HG03280 (cell line): Measurements from ENCODE around the gene IFNAR2.

Experiments used
- ATAC-seq: cut with Tn5 transposase; IDR thresholded peaks from one replicate; pipeline ENCODE4 v1.9.1; 2021; ENCODE audit warnings: mild to moderate bottlenecking, moderate library complexity; ENCODE audit not compliant: unreplicated experiment

The IFNAR2 gene

GRCh38 chr21:33229784-33230544, at the start of gene IFNAR2:
Gene IFNAR2 (plus strand): TSS chr21:33229938. CDS start chr21:33241923, 11,985 bp downstream.
- ATAC-seq = peak; percentile 80

- no peak for ATAC-seq
Measured at GRCh38 chr21:33185852-33186251, 43.9 kb upstream of the IFNAR2 start.

DNA sequence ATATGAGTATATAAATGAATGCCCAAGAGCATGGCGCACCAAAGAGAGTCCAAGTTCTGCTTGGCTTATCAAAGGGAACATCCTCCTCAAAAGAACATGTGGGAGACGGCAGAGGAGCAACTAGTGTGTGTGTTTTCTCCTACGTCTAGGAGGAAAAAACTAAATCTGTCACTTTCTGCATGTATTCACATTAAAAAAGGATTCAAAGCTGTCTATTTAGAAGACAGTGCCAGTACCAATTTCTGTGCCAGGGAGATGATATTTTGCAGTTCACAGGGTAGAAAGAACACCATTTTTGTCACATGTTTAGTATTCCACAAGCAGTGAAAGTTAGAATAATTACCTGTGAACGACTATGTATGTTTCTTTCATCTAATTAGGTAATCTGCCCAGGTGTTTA, 42.5 kb upstream of the IFNAR2 start:
- ATAC-seq = no peak

- ATAC-seq = no peak
Measured at GRCh38 chr21:33189237-33189636, 40.5 kb upstream of the IFNAR2 start.

DNA sequence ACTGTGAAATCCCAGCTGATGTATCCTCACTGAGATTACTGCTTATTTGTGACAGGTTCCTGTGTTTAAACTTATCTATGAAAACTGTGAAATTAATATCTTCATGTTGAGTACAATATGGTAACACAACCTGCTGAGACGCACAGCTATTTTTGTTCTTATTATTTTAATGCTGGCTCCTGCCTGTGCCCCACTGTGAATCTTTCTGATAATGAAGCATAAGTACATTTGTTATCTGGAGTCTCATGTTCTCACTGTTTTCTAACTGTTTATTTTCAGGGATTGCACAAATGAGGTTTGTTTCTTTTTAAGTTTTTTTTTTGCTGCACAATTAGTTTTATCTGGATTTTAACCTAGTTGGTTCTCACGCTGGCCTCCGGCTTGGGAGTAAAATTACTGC, 39.9 kb upstream of the IFNAR2 start:
- no peak for ATAC-seq

GRCh38 chr21:33196941-33197374, 32.8 kb upstream of the IFNAR2 start:
- ATAC-seq = no peak

DNA sequence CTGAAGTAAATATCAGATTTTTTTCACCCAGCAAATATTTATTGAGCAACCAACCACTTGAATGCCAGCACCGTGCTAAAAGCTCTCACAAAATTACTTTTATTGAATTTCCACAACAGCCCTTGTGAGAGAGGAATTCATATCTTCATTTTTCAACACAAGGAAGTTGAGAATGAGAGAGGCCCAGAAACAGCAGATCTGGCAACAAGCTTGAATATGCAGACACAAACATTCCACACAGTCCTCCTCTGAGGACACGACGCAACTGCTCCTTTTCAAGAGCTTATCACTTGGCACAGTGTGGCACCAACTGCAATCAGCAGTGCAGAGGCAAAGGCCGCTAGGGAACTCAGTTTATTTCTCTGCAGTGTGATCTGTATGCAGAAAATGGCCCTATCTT, 32.2 kb upstream of the IFNAR2 start:
- ATAC-seq = no peak

DNA sequence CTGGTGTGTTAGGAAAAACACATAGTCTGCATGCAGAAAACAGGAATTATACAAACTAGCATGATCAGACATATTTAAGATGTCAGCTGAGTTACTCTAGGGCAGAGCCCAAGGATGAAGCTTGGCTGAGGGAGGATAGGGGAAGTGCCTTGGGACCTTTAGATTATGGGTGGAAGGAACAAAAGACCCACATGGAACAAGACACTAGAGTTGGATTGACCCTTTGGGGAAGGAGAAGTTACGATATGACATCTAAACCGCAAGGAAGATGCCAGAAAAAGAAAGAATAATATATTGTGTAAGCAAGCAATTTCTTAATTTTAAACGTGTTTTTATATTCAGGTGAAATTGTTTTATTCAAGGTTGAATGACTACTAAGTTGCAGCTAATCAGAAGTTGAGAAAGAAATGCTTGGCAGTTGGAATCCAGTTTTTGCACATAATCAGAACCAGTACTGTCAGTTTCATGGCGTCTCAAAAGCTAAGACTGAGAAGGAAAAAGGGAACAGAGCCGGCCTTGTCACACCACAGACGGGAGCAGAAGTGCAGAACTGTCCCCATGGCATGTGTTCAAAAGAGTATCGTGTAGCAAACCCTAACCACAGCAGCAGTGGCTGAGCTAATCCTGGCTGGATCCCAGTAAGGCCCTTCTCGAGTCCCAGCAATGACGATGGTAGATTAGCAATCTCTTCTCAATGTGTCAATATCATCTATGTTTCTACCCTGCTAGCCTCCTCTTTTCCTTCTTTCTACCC, 31.2 kb upstream of the IFNAR2 start:
- no peak for ATAC-seq

GRCh38 chr21:33199100-33199464, 30.7 kb upstream of the IFNAR2 start:
- ATAC-seq = no peak

GRCh38 chr21:33199516-33200217, 30.1 kb upstream of the IFNAR2 start:
- ATAC-seq = peak; percentile 76

DNA sequence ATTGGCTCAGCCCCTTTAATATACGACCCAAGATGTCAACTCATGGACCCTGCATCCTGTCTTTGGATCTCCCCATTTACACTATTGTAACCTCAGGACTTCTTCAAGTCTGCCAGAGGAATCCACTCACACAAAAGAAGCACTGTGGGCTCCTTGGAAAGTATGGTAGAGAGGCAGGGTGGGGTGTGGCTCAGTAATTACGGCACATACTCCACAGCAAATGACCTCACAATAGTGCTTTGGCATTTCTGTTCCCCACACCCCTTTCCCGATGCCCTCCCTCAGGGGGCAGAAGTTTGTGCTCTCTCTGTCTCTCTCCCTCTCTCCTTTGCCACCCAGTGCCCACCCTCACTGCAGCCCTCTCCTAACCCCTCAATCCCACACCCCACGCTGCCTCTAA, 27.8 kb upstream of the IFNAR2 start:
- no peak for ATAC-seq

DNA sequence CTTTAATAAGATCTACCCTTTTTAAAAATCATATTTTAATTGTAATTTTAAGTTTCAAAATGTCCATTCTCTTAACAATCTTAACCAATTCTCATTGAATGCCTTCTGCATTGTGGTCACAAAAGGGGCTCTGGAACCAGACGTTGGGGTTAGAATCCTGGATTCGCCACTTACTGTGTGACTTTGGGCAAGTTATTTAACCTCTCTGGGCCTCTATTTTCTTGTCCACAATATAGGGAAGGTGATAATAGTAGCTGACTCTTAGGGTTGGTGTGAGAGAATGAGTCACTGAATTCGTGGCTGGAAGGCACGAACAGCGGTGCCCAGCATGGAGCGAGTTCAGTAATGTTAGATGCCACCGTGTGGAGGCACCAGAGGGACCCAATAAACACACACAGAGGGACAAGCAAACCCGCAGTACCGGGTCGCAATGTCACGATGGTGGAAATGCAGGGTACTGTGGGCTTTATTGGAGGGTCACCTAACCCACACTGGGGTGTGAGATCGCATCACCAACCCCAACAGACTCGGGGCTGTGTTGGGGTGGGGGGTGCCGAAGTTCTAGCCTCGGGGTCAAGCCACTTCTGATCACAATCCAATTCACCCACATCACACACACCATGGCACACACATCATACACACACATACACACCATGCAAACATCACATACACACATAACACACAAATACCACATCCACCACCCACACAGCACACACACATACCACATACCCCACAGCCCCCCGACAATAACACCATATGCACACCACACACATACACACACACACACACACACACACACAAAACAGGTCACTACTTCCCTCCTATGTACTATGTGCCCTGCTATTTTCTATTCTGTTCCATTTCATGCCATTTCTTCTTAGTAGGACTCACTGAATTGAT, 27.0 kb upstream of the IFNAR2 start:
- no peak for ATAC-seq

DNA sequence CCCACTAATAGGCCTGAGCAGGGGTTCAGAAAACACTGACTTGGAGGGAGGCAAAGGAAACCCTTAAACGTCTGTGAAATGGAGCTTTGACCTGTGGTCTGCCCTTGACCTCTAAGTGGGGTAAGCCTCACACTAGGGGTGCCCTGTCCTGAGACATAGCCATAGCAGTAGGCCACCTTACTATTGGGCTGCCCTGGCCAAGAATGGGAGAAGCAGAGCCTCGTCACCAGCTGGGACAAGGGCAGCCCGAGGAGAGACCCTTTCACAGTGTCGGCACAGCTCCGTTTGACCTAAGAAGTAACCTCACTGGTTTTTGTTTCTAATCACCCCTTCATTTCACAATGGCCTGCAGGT, 26.4 kb upstream of the IFNAR2 start:
- ATAC-seq = no peak

DNA sequence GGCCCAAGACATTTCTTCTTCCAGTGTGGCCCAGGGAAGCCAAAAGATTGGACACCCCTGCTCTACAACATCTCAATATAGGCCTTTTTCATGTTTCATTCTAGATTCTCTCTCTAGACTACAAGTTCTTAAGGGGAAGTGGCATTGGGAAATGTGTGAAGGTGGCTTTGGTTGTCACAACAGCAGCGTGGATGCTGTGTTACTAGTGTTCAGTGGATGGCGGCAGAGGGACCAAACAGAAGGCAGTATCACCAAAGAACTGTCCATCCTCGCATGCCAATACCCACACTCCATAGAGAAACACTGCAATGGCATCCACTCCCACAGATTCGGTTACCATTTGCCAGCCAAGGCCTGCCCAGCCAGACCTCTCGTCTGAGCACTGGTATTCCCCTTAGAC, 24.3 kb upstream of the IFNAR2 start:
- no peak for ATAC-seq

- ATAC-seq = no peak
Measured at GRCh38 chr21:33206771-33207281, 22.9 kb upstream of the IFNAR2 start.

DNA sequence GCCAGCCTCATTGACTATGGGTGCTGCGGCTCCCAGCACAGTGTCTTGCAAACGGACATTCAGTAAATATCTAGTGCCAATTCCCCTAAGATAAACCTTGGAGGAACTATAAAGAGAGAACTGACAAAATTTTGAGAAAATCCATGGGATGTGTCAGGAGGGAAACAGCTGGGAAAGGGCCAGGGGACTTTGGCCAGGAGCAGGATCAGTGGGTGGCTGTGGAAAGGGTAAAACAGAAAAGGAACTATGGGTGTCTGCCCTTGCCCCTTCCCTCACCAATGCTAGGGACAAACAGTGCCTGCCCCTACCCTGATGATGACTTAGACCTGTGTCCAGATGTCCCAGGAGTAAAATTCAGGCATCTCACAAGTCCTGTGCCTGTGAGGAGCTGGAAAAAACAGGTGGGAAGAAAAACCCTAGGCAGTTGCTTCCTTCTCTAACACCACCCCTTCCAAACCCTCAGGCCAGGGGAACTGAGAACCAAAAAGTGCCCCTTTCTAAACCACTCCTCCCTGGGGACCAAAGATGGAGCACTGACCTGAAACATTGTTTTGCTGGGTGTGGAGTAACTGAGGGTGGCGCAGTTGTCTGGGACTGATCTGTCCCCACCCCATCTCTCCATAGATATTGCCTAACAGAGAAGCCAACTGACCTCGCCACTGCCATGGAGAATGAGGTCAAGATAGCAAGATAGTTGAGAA, 22.1 kb upstream of the IFNAR2 start:
- ATAC-seq = no peak

DNA sequence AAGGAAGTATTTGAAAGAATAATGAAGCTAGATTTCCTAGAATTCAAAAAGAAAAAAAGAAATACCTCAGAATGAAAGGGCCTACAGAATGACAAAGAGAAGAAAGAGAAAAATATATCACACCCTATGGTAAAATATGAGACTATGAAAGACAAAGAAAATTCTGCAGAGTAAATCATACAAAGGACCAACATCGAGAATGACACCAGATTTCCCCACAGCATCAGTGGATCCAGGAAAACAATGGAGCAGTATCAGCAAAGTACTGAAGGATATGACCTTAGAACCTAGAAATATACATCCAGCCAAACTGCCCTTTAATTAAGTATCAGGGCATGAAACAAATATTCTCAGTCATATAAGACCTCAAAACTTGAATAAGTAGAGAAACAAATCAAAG, 21.2 kb upstream of the IFNAR2 start:
- ATAC-seq = no peak

- ATAC-seq = no peak
Measured at GRCh38 chr21:33211305-33211704, 18.4 kb upstream of the IFNAR2 start.

GRCh38 chr21:33211732-33212131, 18.0 kb upstream of the IFNAR2 start:
- no peak for ATAC-seq
